GM19452 (cell line): ENCODE measurements around the gene CARS1.

Experiments
- ATAC-seq: cut with Tn5 transposase; IDR thresholded peaks from one replicate; pipeline ENCODE4 v1.9.1; 2021; ENCODE audit not compliant: unreplicated experiment

The CARS1 gene

GRCh38 chr11:2994336-2994730 lies 62.9 kb downstream of the CARS1 start:
- ATAC-seq = no peak

DNA sequence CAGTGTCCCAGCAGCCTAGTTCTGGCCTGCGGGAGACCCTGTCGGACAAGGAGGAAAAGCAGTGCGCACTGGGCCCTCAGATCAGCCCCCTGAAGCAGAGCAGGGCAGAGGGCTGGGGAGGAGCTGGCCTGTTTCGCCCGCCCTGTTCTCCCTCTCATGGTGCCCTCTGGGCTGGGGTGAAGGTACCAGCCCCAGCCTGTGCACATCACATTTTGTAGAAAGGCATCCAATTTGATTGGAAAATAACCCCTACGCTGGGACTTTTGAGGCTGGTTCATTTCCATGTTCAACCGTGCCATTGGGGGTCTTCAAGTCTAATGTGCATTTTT lies 64.3 kb downstream of the CARS1 start:
- ATAC-seq = no peak

DNA sequence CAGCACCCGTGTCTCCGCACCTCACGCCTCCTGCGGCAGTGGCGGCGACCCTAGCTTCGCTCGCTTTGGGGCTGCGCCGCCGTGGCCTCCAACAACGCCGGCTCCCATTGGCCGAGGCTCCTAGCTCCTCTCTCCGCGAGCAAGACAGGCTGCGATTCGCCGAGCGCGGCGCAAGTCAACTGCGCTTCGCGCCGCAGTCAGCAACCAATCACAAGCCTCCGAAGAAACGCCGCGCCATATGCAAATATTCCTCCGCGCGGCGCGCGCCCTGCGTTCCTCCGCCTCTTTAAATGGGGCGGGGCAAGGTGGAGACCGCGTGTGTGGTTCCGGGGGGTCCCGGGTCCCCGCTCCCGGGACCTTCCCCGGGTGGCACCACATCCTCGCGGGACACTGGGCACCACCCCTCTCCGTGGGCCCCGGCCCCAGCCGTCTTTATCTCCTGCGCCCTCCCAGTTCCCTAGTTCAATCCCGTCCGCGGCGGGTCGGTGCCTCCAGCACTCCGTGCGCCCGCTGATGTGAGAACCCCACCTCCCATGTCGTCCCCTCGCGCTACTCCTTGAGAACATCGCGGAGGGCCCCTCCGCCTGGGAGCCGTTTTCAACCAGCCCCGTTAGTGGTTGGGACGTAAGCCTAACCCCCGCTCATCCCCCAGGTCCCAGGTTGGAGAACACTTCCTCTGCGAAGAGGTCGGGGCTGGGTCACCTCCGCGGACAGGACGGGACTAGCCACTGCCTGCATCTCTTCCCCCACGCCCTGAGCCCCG lies 64.8 kb downstream of the CARS1 start, which contains the start of gene NAP1L4:
TSS of gene NAP1L4 (minus strand) at position 96 of the 763 bp plus-strand sequence. CDS start 13,109 bp downstream, outside the sequence.
- peak; percentile 78 for ATAC-seq

DNA sequence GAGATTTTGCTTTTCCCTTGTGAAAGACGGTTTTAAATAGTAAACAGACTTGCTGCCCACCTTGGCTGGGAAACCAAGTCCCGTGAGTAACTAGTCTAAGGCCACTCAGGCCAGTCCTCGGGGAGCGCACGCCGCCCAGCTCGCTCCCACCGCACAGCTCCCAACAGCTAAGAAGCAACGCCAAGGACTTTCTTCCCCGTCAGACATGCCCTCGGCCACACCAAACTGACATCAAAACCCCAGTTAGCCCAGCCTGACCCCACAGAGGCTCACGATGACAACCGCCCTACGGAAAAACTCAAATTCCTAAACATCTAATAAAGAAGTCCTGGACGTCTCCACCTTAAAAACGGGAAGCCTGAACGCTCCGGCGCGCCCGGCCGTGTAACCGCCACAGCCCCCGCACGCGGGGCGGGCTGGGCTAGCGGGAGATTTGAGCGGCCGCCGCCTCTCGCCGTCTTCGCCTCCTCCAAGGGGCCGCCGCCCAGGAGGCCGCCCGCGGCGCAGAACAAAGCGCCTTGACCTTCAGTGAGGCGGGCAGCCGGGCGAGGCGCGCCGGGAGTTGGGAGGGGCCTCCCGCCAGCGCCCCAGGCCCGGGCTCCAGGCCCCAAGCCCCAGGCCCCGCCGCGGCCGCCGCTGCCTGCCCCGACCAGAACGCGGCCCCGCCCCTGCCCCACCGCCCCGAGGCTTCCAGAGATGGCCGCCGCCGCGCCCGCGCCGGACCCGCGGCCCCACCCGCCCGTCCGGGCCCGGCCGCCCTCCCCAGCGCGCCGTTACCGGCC lies 65.6 kb downstream of the CARS1 start:
- peak; percentile 43 for ATAC-seq

DNA sequence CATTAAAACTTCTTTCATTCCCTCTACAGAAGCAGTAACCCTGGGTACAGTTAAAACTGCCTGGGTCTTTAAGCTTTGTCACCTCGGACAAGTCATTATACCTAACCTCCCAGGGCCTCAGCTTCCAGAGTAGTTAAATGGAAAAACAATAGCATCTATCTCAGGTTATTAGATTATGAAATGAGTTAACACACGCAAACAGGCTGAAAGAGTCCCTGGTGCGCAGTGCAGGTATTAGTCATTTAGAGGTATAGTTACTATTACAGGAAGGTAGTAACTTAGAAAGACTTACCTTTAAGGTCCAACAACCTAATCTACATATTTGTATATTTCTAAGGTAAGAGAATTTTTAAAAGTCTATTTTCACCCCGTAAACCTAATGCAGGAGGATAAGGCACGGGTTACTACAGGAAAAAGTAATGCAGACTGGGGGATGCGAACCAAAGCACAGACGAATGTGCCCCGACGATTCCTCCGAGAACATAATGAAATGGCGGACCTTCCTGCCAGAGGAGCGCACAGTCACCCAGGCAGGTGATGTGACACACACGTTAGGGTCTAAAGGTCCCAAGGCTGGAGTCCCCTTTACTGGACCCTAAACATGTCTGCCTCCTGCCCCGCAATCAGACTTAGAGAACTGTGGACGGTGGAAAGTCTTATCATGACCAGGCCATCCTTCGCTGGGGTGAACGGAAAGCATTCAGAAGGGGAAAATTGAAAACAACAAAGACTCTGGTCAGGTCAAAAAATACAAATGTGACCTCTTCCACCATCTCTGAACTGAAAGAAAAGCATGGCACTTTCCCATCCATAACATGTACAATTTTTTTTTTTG lies 66.4 kb downstream of the CARS1 start:
- no peak for ATAC-seq

DNA sequence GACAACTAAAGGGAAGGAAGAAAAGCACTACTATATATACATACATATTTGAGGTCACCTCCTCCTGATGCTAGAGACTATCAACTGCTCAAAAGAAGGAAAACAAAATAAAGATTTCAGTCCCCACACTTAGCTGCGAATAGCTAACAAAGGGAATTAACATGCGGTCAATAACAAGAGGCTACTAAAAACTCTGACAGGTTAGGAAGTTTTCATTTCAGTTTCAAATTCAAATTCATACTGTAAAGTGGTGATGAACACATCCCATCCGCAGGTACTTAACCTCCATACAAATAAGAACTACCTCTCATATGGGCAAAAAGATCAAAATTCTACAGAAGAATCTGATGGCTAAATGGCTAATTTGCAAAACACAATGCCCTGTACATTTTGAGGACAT lies 67.7 kb downstream of the CARS1 start:
- no peak for ATAC-seq

- ATAC-seq = no peak
These were observed 68.2 kb downstream of the CARS1 start for GRCh38 chr11:2989006-2989405.

DNA sequence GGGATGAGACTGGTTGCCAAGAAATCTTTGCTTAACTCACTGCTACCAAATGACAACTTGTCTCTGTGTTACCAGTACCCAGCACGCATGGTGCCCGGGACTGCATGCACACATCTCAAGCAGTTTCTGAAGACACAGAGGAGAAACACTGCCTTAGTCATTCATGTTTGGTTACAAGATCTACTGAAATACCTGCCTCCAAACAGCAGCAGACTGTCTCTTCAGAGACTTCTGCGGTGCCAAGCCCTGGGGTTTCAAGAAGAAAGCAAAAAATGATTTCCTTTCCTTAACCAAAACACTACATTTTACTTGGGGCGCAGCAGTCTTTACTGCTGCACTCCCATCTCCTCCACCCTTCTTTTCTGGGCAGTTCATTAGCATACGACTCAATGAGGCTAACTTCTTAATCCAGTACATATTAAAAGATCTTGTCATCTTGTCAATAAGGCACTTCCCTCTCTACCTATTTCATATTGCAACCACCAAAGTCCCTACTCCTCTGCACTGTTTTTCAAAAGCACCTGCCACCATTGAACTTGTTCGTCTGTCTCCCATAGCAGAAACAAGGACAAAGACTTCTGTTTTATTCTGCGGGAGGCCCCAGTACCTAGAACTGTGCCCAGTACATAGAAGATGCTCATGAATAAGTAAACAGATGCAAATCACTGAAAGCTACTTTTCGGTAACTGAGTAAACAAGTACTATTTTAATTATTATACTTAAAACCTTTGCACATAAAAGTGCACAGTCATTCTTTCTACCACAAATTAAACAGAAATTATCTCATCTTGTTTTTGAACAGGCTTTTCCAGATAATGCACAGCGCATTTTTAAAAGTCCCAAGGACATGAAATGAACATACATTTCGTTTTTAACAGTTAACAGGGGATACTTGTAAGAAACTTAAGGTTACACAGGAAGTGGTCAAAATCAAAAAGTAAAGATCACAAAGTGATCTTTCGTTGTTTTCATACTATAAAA lies 69.1 kb downstream of the CARS1 start:
- no peak for ATAC-seq

DNA sequence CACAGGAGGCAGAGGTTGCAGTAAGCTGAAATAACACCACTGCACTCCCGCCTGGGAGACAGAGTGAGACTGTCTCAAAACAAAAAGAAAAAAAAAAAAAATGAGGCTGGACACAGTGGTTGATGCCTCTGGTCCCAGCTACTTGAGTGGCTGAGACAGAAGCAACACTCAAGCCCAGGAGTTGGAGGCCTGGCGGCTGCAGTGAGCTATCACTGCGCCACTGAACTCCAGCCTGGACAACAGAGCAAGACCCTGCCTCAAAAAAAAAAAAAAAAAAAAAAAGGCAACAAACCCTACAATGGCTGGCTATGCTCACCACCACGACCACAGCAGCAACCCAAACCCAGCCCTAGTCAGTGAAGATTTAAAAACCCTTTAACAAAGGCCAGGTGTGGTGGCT lies 73.3 kb downstream of the CARS1 start:
- no peak for ATAC-seq

GRCh38 chr11:2982214-2982613 lies 75.0 kb downstream of the CARS1 start:
- no peak for ATAC-seq

GRCh38 chr11:2981130-2981529 lies 76.1 kb downstream of the CARS1 start:
- ATAC-seq = no peak

- no peak for ATAC-seq
These were observed 76.9 kb downstream of the CARS1 start for GRCh38 chr11:2980168-2980840.

DNA sequence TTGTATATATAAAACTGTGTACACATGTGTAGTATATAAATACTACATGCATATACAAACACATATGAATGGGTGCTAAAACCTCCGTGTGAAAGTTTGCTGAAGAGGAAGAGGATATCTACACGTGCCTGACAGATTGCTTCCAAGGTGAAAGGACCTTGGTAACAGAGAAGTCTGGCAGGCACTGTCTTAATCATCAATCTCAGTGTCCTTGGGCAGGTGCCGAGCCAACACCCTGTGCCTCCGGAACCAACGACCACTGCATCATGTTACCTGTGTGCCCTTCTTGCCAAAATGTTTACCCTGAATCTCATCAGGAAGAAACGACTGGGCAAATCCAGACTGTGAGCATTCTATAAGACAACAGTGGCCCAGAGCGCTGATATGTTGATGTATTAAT lies 80.1 kb downstream of the CARS1 start:
- ATAC-seq = no peak

GRCh38 chr11:2976294-2977063 lies 80.7 kb downstream of the CARS1 start:
- no peak for ATAC-seq

DNA sequence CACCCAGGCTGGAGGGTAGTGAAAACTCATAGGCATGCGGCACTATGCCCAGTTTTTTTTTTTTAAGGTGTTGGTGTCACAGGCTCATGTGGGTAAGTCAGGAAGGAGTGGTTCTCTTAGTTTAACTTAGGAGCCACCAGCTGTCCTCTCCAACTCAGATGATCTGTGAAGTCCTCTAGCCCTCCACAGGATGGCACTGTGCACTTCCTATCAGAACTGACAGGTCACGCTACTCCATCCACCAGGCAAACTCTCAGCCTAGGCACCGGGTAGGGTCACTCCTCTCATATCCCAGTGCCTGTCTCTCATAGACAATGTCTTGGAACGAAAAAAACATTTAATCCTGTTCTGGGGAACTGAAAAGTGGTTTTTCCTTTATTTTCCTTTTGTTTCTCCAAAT lies 81.6 kb downstream of the CARS1 start:
- ATAC-seq = no peak

DNA sequence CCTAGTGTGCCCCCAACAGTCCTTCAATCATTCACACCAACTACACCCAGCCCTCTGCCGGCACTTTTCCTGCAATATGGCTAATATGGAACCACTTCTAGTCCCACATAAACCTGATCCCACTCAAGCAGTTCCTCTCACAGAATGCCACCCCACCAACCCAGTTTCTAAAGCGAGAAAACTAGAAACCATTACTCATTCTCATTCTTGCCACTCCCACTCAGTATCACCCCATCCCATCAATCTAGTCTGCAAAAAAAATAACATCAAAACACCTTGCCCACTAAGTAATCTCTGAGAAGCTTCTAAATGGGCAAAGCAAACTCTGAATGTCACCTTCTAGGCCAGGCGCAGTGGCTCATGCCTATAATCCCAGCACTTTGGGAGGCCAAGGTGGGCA lies 83.0 kb downstream of the CARS1 start:
- ATAC-seq = no peak

GRCh38 chr11:2968341-2968900 lies 88.8 kb downstream of the CARS1 start:
- ATAC-seq = no peak

- ATAC-seq = no peak
These were observed 92.4 kb downstream of the CARS1 start for GRCh38 chr11:2964782-2965181.

DNA sequence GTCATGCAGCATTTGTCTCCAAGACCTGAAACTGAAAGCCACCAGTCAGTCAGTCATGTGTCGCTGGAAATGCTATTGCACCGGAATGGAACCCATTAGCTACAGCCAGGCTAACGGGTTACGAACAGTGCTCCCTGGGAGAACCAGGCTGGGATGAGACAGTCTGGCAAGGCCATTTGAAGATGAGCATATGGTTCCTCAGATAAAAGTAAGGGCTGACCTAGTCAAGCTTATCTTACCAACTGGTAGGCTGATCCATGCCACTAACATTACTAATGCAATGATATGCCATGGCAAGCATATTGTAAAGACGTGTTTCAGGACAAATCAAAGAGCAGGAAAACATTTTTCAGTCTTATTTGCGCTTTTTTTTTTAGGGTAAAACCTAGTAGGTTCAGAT lies 93.5 kb downstream of the CARS1 start:
- no peak for ATAC-seq
